PFSK-1 (cell line): Measurements from ENCODE around the gene MOB1A.
A peak's percentile ranks its signal among the peaks of the same experiment; 100 is the strongest.

ENCODE experiments used
- FOXP2 ChIP-seq: optimal IDR thresholded peaks from 2 replicates; pipeline ENCODE3; 2011; ENCODE audit warnings: borderline replicate concordance, control low read depth, inconsistent platforms; ENCODE audit not compliant: insufficient read depth; ENCODE audit errors: extremely low read length, extremely low read depth
- POLR2AphosphoS5 ChIP-seq: IDR thresholded peaks from 2 replicates; pipeline ENCODE4 v1.6.1; 2012; ENCODE audit warnings: low read depth, mild to moderate bottlenecking, control low read depth, low read length, moderate library complexity
- REST ChIP-seq, 2 experiments: IDR thresholded peaks; 2 replicates each; pipeline versions ENCODE4 v1.6.1 to v1.8.0; 2011 to 2012; ENCODE audit warnings: low read depth in 2 of 2, low read length in 2 of 2, control low read depth in 1 of 2, inconsistent platforms in 1 of 2, mild to moderate bottlenecking in 1 of 2, moderate library complexity in 1 of 2; ENCODE audit not compliant: insufficient read depth in 1 of 2
- SIN3A ChIP-seq: IDR thresholded peaks from 2 replicates; pipeline ENCODE4 v1.6.1; 2012; ENCODE audit warnings: mild to moderate bottlenecking, low read length, moderate library complexity, borderline replicate concordance; ENCODE audit not compliant: insufficient read depth
- TAF1 ChIP-seq: IDR thresholded peaks from 2 replicates; pipeline ENCODE4 v1.6.1; 2012; ENCODE audit warnings: low read length, control low read depth, borderline replicate concordance; ENCODE audit not compliant: insufficient read depth

The MOB1A gene

DNA sequence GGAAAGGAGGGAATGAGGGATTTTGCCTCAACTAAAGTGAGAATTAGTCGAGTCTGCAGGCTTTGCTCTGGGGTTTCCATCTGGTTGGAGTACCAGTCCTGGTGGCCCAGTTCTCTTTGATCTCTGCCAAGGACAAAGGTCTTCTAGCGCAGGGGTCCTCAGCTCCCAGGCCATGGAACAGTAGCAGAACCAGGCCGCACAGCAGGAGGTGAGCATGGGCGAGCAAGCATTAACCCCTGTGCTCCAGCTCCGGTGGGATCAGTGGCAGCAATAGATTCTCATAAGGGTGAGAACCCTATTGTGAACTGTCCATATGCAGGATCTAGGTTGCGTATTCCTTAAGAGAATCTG lies 43.6 kb upstream of the MOB1A start:
- TF ChIP-seq TAF1 (no peak), REST (IDR thresholded peaks at IDR 0.05; ENCODE audit: insufficient read depth in 1 of 2, low read depth in 2 of 2, low read length in 2 of 2) (no peak), FOXP2 (no peak), POLR2AphosphoS5 (0 out of 2 replicates have a peak, but pooled peaks have one; percentile 3), SIN3A (no peak)

GRCh38 chr2:74221604-74222299 lies 43.1 kb upstream of the MOB1A start:
- TF ChIP-seq TAF1: no peak
- TF ChIP-seq POLR2AphosphoS5: peak; percentile 57; the same call in 1 of the 2 replicates

DNA sequence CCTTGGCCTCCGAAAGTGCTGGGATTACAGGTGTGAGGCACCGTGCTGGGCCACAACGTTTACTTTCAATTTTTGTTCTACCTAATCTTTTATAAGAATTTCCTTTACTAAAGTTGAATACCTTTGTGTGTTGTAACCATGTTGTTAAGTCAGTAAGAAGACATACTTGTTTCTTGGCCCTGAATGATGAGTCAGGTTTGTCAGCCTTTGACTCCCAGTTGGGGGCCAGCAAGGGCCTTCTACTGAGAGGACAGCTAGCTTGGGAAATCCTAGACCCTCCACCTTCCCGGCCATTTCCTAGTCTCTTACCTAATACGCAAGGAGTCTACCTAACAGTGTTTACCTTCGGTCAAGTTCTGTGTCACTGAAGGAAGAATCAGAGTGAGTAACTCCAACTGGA lies 42.4 kb upstream of the MOB1A start:
- TF ChIP-seq FOXP2 (no peak), SIN3A (no peak), POLR2AphosphoS5 (no peak), TAF1 (no peak), REST (IDR thresholded peaks at IDR 0.05; ENCODE audit: insufficient read depth in 1 of 2, low read depth in 2 of 2, low read length in 2 of 2) (no peak)

DNA sequence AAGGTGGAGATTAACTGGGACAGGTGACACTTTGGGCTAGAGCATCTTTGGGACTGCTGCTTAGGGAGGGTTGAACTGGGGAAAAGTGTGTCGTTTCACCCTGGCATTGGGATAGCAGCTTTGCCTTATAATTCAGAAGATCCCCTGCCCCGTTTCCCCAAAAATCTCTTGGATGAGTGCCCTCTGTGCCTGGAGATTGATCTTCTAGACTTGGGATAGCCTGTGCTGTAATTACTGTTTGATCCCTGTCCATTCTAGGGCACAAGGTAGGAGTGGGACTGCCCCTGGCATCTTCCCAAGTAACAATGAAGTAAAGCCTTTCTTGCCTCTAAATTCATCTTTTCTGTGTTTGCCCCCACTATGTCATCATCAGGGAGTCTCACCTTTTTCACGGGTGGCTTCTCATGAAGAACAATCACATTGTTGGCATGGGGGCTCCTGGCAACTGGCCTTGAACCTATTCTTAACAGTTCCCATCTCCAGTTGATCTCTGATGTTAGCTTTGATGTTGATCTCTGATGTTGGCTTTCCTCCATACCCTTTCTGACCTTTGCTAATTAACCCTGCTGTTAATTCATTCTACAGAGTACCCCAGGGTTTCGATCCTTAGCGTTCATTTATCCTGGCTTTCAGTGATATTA lies 41.3 kb upstream of the MOB1A start:
- TF ChIP-seq SIN3A (no peak), TAF1 (no peak), FOXP2 (no peak), POLR2AphosphoS5 (no peak; the same call in 1 of the 2 replicates), REST (IDR thresholded peaks at IDR 0.05; ENCODE audit: insufficient read depth in 1 of 2, low read depth in 2 of 2, low read length in 2 of 2) (no peak)

DNA sequence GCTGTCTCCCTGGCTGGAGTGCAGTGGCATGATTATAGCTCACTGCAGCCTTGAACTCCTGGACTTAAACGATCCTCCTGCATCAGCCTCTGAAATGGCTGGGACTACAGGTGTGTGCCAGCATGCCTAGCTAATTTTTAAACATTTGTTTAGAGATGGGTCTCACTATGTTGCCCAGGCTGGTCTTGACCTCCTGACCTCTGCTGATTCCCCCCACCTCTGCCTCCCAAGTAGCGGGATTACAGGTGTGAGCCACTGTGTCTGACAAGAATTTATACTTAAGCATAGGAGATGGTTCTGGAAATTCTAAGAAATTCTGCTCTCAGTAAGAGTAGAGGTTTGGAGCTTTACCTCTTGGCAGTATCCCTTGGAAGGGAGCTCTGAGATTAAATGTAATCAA lies 38.0 kb upstream of the MOB1A start:
- TF ChIP-seq FOXP2 (no peak), REST (IDR thresholded peaks at IDR 0.05; ENCODE audit: insufficient read depth in 1 of 2, low read depth in 2 of 2, low read length in 2 of 2) (no peak), TAF1 (no peak), SIN3A (no peak), POLR2AphosphoS5 (no peak)
